ENCODE measurements around the gene ABCC9.

Gene ABCC9

GRCh38 chr12:21769307-21769706 lies 171.9 kb downstream of the ABCC9 start:
- DNase-seq, result no peak

GRCh38 chr12:21766403-21766802 lies 174.8 kb downstream of the ABCC9 start:
- DNase-seq, result no peak

- DNase-seq, result no peak
These were observed 176.3 kb downstream of the ABCC9 start for GRCh38 chr12:21764950-21765349.

- no peak for DNase-seq
These were observed 177.2 kb downstream of the ABCC9 start for GRCh38 chr12:21764065-21764464.

GRCh38 chr12:21763531-21763930 lies 177.7 kb downstream of the ABCC9 start:
- DNase-seq, result no peak

- no peak for DNase-seq
These were observed 181.5 kb downstream of the ABCC9 start for GRCh38 chr12:21759737-21760136.

GRCh38 chr12:21757735-21758134 lies 183.5 kb downstream of the ABCC9 start:
- DNase-seq, result no peak

- DNase-seq, result no peak
These were observed 184.5 kb downstream of the ABCC9 start for GRCh38 chr12:21756699-21757098.

- DNase-seq, result peak; percentile 20
These were observed 189.7 kb downstream of the ABCC9 start for GRCh38 chr12:21751517-21751916.

All from hematopoietic multipotent progenitor cell treated with erythropoietin and hydrocortisone succinate and interleukin-3 and kit ligand, for 4 days (in vitro differentiated cells).